NCI-H460 (cell line): Measurements from ENCODE around the gene RAPGEF6. TPM values are rescaled to one million over a fixed set of nuclear protein-coding genes. Genes with fewer than 3 reads are reported as not detected.
A peak's percentile ranks its signal among the peaks of the same experiment; 100 is the strongest.
"Not testable (repeated sequence)": the region's sequence is repeated elsewhere in the genome, so short reads cannot be mapped to it uniquely, and the experiment has no call there.

Experiments used
- DNase-seq: peaks from one replicate; pipeline ENCODE4 v3.0.0-alpha.2; 2016; ENCODE audit warnings: low read depth; ENCODE audit errors: extremely low read depth
- total RNA-seq: library from RNA; depleted of rRNA; stranded (reverse); fragments of >200 nt; shearing (Covaris generic); gene quantifications from 2 replicates; pipeline ENCODE4 v1.2.3, GENCODE V29; 2014

RAPGEF6 gene
- total RNA-seq, 1 experiment from 2014 or later, result 17.4 TPM

DNA sequence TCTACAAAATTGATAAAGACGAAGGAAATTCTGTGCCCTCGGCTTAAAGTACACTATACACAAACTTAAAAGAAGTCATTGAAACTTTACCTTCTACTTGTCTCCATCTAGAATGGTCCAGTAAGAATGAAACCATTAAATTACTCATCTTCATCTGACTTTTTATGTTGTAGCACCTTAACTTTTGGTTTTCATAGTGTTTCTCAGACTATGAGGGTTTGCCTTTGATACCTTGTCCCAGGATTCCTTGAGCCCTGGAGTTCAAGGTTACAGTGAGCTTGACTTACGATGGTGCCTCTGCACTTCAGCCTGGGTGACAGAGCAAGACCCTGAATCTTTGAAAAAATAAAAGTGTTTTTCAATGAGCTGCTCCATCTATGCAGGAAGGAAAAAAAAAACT, 239.0 kb downstream of the RAPGEF6 start:
- no peak for DNase-seq

DNA sequence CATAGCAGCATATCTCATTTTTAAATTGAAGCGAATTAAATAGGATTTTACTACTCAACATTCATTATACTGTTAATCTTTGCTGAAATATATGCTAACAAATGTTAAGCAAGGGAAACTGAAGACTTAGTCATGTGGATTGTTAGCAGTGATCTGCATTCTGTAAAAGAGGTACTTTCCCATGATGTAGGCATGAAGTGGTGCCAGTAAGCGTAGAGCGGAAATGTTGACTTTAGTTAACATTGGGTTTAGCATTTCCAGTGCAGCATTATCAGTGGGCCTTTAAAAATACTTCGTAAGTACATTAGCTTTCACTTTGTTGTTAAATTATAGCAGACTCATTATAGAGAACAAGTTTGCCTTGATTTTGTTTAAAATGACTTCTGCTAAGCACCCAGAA, 240.9 kb downstream of the RAPGEF6 start:
- no peak for DNase-seq

DNA sequence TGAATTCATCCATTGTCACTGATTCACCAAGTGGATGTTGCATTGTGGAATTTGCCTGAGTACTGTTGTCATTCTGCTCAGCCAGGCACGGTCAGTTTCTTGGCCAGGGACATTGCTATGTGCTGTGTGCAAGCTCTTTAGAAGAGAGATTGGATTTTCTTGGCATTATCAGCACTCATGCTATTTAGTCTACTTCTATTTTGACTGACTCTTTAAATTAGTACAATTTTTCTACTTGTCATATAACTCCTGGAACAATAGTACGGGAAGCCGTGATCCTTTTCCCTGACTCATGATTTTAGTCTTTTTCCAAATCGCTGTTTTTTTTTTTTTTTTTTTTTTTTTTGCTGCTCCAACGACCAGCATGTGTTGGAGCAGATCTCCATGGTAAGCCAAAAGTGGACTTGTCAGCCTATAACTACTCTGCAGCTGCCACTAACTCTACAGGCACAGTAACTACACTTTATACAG, 241.5 kb downstream of the RAPGEF6 start:
- no peak for DNase-seq

DNA sequence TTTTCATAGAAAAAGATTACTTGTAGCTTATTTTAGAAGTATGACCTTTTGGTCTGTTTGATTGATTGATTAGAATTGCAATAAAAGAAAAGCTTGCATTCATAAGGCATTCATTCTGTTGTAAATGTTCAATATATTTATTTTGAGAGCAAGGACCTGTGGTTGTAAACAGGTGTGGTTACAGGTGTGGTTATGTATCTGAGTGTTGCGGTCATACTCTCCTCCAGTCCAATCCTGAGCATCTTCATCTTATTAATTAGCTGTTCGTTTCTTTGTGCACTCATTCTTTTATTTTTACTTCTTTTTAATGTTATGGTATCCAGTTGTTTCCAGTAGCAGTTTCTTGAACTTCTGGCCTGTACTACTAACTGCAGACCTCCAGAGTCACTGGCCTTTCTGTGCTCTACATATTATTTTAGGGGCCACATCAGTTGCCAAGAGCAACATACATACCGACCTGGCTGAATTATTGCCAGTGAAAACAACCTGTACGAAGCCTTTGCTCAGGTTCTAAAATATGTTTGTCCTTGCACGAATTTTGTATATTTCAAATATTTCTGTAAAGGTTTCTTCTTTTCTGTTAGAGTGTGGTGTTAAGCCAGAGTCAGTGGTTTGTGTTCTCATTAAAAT, 242.4 kb downstream of the RAPGEF6 start:
- DNase-seq, result no peak

DNA sequence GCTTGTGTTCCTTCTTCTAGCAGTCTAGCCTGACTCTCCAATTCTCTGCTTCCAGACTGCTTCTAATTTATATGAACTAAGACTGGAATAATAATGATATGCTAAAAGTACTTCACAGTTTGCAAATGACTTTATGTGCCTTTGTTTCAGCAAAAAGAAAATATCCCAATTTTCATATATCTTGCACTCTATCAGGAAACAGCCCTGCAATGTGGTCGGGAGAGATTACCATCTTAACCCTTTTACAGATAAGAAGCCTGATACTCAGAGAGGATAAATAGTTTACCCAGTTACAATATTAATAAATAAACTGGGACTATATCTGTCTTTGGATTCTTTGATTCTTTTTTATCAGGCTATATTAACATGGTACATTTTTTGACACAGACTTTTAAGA, 245.2 kb downstream of the RAPGEF6 start:
- DNase-seq, result no peak

DNA sequence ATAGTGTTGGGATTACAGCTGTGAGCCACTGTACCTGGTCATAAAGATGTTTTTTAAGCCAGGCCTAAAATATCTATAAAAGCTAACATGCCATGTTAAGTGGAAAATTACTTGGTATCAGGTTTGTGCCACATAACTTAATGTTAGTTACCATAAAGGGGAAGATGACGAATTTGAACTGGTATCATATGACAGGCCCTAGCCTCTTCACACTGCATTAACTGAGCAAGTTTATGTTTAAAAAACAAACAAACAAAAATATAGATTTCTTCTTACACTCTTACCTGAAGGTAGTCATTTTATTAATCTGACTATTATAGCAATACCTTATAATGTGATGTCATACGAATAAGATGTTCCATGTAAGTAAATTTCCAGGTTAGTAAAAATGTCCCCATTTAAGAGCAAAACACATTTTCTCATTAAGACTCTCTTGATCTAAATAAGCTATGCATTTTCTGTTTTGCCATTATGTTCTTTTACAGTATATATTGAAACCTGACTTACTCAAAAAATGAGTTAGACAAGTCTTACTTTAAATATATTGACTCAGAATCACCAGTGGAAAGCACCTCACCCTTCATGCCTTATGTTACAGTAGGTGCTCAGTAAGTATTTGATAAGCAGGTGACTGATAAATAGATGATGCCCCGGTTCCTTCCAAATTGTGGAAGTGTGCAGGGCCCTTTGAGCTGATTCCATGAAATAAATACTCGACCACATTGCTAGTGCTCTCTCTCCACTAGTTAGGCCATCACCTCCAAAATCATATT, 245.7 kb downstream of the RAPGEF6 start:
- no peak for DNase-seq

DNA sequence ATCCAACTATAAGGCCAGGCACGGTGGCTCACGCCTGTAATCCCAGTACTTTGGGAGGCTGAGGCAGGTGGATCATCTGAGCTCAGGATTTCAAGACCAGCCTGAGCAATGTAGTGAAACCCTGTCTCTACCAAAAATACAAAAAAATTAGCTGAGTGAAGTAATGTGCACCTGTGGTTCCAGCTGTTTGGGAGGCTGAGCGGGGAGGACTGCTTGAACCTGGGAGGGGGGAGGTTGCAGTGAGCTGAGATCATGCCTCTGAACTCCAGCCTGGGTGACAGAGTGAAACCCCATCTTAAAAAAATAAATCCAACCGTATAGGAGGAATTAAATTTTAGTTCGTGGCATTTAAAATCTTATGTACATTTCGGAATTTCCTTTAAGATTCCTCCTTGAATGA, 247.8 kb downstream of the RAPGEF6 start:
- DNase-seq, result no peak

DNA sequence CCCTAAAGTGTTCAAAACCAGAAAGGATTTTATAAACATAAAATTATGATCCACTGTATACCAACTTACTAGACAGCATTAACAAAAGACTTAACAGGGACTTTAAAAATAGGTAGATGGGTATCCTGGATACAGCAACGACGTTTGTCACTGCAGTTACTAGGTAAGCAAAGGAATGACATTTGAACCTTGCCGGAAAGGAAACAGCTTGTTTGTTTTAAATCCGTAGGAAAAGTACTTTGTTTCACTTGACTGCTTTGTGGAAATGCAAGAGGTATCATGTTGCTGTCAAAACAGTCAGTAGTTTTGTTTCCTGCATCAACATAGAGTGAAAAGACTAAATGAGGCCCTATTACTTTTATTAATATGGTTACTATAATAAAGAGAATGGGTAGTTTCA, 248.2 kb downstream of the RAPGEF6 start:
- DNase-seq, result no peak

DNA sequence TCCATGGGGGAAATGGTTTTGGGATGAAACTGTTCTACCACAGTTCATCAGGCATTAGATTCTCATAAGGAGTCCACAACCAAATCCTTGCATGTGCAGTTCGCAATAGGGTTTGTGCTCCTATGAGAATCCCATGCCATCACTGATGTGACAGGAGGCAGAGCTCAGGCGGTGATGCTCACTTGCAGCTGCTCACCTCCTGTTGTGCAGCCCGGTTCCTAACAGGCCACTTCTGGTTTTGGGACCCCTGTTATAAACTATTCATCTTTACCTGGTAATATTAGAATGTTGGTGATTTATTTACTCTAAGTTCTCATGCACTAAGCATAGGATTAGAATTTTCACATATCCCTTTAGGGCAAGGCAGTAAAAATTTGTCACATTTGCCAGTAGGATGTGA, 248.9 kb downstream of the RAPGEF6 start:
- DNase-seq, result no peak

DNA sequence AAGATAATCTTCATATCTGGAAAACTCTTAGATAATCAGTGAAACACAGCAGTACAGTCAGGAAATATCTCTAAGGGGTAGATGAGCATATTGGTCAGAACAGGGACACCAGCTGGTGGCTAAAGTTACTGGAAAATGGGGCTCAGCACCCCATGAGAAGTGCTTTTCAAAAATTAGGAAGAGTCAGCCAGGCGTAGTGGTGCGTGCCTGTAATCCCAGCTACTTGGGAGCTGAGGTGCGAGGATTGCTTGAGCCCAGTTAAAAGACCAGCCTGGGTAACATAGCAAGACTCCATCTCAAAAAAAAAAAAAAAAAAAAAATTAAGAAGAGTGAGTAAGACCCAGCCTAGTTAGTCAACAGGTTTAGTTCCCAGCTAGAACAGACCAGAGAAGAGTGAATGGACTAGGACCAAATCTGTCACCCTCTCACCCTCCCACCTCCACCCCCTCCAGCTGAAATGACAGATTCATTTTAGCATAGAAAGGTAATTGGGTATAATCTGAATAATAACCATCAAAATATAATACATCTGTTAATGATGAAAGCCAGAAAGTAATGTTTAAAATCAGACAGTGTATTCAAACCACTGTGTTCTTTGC, 250.3 kb downstream of the RAPGEF6 start:
- DNase-seq, result no peak

DNA sequence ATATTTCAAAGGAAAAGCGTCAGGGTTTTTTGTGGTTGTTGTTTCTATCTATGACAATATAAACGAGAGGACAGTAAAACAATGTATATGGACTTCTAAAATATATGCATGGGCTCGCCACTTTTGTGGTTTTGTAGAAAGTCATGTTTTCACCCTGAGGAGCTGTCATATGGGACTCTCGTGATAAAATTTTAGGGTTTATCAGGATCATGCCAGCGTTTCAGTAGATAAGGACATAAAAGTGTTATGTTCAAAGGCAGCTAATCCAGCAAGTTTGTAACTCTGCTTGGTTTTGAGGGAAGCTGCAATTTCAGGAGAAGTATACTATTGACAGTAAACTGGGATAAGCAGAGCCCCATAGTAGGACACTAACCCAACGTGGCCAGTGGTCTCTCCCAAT, 250.9 kb downstream of the RAPGEF6 start:
- DNase-seq, result no peak

DNA sequence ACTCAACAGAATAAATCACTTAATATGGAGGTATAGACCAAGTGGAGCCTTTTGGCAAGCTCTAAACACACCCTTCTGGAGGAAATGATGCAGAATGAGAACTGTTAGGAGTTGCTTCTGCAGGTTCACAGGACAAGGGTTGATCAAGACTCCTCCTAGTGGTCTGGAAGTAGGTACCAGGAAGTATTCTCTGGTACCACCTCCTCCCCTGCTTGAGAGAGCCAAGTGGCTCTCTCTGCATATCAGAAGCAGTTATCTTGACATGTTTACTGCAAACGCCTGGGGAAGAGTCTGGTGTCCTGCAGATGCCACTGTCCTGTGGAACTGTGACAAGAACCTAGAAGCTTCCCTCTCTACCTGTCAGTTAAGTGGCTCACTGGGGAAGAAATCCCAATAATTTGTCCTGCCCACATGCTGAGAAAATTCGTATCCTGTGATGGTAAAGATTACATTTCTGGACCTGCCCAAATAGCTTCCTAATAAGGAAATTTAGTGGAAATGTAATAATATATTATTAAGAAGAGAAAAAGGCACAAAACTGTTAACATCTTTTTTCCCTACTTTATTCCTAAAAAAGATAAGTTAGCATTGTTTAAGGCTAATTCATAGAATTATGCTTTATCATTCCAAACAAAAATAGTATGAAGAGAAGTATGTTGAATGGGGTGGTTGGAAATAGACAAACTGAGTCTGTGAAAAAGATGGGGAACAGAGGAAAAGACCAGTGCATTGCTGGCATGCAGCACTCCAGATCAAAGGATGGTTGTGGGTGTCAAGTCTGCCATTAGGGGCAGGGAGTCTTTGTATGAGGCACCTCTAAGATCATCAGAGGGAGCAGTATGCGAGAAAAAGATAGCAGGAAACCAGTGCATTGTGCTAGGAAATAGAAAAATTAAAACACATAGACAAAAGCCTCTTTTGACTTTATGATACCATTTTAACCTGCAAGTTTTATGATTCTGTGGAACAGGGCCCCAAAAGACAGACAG, 252.3 kb downstream of the RAPGEF6 start:
- DNase-seq, result peak; percentile 62

DNA sequence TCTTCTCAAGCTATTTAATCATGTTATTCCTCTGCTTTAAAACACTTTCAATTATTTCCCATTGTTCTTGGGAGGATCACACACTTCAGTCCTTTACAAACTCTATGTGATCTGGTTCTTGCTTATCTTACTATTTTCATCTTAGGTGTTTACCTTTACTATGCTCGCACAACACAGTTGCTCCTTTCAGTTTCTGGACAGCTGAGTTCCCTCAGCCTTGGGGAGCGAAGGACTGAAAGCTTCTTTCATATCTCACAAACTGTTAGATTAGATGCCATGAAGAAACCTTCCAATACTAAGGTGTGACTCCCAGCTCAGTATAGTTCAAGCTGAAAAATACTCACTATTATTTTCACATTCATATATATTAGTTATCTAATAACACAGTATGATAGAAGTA, 253.3 kb downstream of the RAPGEF6 start:
- no peak for DNase-seq

DNA sequence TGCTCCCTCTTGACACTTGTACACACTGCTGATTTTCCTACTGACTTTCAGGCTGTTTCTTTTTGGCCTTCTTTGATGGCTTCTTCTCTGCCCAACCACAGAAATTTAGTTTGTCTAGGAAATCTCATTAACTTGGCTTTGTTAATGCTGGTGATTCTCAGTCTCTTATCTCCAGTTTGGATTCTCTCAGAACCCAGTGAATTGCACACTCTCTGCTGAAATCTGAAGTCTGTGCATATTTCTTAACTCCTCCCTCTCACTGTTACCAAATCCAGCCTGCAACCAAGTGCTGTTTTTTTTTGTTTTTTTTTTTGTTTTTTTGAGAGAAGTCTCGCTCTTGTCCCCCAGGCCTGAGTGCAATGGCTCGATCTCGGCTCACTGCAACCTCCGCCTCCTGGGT, 254.0 kb downstream of the RAPGEF6 start:
- no peak for DNase-seq

DNA sequence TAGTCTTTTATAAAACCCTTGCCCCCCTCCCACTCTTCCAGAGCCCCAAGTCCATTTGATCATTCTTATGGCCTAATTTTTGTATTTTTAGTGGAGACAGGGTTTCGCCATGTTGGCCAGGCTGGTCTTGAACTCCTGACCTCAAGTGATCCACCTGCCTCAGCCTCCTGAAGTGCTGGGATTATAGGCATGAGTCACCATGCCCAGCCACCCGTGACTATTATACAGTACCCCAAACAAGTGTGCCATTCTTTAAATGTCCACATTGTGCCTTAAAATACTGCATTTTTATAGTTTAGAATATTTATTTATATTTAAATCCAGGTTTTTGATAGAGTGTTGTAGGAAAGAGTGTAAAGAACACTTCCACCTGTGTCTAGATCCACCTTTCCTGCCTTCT, 254.8 kb downstream of the RAPGEF6 start:
- not testable (repeated sequence) for DNase-seq

DNA sequence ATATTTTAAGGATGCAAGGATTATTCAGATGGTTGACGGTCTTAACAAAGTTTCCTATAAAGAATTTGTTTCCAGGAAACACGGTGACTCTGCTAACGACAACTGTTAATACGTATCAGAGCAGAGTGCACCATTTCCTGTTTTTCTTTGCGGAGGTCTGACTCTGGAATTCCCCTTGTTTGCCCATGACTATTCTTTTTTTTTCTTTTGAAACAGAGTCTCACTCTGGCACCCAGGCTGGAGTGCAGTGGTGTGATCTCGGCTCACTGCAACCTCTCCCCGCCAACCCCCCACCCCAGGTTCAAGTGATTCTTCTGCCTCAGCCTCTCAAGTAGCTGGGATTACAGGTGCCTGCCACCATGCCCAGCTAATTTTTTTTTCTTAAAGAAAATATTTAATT, 255.3 kb downstream of the RAPGEF6 start:
- no peak for DNase-seq

DNA sequence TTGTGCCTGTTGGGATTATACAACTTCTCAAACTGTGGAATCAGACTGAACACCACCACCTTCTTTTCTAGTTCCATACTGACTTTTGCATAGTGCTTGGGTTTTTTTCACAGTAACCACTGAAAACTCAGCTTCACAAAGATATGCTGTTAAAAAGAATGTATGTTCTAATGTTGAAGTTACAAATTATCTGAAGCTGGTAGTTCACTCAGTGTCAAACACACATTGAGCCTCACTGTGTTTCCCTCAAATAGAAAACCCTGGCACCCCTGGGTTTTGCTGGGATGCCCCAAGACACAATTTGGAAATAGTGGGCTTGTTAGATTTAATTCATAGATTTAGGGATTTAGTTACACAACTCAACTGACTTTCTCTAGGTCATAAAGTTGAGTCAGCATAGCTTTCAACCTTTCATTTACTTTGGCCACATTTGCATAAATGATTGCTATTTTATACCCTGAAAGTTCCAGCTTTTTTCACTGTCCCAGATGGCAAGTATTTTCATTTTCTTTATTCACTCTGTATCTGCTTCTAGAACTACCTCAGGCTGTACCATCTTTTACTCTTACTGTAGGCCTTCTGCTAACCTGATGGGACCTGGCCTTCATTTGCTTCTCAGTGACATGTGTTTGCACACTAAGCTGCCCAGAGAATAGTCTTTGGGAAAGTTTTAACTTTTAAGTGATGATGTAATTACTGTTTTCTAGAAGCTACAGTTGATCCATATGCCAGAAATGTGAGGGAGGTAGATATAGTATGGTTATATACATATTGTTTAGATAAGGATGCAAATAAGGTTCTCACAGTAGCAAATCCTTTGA, 256.1 kb downstream of the RAPGEF6 start:
- no peak for DNase-seq

DNA sequence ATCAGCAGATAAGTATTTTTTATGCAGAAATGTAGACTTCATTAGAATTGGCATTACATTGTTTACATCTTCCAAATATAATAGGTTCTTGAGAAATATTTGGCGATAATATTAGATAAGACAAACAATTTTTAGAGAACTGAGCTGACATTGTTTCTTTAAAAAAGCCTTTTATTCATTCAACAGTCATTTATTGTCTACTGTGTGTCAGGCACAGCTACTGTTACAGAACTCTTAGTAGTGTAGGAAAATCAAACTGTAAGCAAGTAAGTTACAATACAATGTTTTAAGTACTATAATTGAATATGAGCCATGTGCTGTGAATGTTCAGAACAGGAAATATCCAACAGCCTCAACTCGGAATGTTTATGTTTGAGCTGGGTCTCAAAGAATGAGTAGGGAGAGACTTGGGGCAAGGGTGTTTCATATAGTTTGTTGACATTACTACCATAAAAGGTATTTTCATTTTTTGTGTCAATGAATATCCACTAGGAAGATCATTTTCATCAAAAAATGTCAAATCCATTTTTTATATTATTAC, 257.2 kb downstream of the RAPGEF6 start:
- DNase-seq, result no peak

DNA sequence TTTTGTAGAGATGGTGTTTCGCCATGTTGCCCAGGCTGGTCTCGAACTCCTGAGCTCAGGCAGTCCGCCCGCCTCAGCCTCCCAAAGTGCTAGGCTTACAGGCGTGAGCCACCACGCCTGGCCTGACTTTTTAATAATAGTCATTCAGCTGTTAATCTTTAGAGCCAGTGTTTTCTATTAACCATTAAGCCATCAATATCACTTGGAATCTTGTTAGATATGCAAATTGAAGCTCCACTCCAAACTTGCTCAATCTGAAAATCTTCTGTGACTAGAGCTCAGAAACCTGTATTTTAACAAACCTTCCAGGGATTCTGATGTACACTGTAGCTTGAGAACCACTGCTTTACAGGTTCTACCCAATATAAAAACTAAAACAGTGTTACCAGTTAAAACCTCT, 257.7 kb downstream of the RAPGEF6 start:
- DNase-seq, result no peak

DNA sequence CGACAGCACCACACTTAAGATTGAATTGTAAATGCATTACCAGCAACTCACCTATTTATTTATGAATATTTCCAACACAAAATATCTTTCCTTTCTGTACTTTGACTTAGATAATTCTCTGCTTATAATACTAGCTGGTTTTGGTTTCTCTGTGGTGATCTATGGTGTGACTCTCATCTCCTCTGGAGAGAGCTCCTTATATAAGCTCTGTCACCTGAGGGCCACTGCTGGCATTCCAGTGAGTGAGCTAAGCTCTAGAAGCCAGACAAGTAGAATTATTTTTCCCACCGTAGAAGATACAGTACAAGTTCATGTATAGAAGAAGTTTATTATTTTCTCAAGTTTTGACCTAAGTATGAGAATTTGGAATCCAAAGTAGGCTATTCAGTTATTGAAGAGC, 259.7 kb downstream of the RAPGEF6 start:
- DNase-seq, result no peak
